CD4-positive, alpha-beta T cell treated with Interleukin-4 for 4 hours (primary cell): ENCODE measurements around the gene NOTCH1.

Experiments used
- DNase-seq: peaks from one replicate; pipeline ENCODE4 v3.0.0-alpha.2; 2020

Gene NOTCH1

DNA sequence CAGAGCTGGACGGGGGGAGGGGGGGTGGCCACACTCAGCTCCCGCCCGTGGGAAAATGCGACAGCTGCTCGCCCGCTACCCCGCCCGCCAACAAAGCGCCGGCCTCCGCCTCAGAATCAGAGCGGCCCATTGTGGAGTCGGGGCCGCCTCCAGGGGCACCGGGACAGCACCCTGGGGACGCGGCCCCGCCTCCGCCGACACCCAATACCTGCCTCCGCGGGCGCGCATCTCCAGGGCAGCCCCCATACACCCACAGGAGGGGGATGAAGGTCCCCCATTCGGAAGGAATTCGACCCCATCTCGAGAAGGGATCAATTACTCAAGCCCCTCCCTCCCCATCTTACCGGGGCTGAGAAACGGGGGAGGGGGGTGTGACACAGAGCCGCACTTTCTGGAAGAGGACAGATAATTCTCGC lies 1.3 kb downstream of the NOTCH1 start:
- DNase-seq, result peak; percentile 33

DNA sequence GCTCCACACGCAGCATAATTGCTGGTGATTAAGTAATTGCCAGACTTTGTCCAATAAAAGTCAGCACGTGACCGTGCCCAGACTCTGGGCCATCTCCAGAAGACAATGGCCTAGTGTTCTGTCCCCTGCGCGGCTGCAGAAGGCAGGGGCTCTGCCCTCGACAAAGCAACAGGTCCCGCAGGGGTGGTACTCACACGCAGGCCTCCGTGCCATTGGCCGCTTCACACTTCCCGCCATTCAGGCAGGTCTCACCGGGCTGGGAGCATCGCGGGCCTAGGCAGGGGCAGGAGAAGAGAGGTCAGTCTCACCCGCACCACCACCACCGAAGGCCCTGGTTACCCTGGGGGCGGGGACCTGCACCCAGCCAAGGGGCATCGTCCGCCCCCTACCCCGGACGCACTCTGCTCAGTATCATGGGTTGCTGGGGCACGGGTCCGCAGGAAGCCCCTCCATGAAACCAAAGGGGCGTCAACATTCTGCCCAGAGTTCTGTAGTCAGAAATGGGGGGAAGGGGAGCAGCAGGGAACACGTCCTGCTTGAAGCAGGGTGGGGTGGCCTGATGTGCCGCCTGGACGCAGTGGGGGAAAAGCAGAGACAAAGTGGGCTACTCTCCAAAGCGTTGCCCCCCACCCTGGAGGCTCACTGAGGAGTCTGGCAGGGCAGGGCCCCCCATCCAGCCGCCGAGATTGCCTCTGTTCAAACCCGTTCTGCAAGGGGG lies 1.9 kb downstream of the NOTCH1 start:
- DNase-seq, result no peak

DNA sequence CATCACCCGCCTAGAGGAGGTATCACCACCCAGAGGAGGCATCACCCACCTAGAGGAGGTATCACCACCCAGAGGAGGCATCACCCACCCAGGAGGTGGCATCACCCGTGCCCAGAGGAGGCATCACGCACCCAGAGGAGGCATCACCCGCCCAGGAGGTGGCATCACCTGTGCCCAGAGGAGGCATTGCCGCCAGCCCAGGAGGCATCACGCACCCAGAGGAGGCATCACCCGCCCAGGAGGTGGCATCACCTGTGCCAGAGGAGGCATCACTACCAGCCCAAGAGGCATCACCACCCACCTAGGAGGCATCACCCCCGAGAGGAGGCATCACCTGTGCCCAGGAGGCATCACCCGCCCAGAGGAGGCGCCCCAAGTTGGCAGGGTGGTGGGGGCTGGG lies 2.6 kb downstream of the NOTCH1 start:
- DNase-seq, result no peak

DNA sequence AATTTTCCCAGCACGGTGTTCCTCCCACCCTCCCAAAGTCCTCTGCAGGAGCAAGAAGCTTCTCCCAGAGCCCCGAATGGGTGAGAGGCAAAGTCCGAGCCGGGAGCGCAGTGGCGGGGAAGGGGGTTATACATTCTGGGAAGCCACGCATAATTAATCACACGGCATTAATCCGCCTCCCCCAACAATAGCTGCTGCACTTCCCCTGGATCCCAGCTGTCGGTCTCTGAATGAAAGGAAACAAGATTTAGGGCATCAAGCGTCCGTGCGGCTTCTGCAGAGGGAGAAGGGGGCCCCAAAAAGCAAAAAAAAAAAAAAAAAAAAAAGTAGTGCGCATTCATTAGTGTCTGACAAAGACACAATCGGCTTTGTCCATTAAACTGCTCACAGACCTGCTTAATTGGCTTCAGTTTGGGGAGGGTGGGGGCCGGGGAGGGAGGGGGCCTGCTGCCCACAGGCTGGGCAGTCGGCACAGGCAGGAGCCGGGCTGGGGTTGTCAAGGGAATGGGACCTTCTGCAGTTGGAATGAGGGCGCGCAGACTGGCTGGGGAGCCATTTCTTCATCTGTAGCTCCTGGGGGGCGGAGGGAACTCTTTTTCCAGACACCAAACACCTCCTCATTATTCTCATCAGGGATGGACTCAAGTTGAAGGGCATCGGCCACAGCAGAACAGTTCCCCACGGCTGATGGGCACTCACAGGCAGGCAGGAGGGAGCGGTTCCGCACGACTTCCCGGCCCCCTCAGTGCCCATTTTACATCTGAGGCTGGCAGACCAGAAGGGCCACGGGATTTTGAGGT lies 3.4 kb downstream of the NOTCH1 start:
- no peak for DNase-seq

DNA sequence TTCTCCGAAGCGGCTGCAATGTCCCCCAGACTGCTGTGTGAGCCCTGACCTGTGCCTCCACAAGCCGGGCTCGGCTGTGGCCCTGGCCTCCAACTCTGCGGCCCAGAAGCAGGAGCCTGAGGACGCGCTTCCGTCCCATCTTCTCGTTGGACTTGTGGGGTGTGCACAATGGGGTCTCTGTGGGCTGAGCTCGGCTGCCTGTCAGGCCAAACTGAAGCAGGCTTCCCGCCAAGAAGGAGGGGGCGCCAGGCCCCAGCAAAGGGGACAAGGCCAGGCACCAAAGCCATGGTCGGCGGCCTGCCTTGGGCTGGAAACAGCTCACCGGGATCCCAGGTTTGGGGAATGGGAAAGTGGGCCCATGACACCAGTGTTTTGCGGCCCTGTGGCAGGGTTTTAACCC lies 4.1 kb downstream of the NOTCH1 start:
- DNase-seq, result no peak

DNA sequence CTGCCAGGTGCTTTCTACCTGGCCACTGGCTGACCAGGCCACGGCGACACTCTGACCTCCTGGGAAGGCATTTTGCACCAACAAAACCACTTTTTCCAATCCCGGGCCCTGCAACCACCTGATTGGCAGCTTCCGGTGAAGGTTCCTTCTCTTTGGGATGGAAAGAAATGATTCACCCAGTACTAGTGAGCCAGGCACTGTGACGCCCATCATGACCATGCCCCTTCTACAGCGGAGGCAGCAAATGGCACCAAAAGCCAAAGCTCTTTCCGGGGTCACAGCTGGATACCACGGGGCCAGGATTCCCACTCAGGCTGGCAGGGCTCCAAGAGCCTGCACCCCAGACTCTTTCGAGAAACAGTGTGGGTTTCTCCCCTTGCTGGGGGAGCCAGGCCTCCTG lies 4.7 kb downstream of the NOTCH1 start:
- DNase-seq, result no peak

DNA sequence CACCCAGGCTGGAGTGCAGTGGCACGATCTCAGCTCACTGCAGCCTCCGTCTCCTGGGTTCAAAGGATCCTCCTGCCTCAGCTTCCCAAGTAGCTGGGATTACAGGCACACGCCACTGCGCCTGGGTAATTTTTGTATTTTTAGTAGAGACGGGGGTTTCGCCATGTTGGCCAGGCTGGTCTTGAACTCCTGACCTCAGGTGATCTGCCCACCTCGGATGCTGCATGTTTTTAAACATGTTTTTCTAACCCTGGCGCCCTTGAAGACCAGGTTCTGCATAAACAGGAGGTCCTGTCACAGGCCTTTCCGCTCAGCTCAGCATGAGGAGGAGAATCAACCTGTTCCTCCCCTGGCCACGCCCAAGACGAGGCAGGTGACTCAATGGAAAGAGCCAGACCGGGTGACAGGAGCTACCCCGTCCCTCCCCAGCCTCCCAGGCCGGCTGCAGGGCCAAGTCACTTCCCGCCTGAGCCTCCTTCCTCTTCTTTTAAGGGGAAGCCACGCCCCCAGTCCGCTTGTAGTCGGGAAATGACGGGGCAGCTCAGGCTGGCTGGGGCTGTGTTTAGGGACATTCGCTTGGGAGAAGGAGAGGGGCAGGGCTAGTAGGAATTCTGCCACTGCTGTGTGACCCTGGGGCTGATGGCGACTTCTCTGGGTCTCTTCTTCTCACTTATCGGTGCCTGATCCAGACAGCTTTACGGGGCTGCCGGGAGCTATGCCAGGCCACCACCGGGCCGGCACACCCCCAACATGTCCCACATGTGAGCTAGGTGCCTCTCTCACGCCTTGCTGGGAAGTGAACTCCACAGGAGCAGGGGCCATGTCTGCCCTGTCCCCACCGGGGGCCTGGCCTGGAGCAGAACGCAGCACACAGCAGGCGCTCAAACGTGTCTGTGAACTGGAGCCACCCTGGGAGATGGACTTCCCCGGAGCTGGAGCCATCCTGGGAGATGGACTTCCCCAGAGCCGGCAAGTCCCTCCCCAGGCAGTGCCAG lies 6.1 kb downstream of the NOTCH1 start:
- peak; percentile 94 for DNase-seq

DNA sequence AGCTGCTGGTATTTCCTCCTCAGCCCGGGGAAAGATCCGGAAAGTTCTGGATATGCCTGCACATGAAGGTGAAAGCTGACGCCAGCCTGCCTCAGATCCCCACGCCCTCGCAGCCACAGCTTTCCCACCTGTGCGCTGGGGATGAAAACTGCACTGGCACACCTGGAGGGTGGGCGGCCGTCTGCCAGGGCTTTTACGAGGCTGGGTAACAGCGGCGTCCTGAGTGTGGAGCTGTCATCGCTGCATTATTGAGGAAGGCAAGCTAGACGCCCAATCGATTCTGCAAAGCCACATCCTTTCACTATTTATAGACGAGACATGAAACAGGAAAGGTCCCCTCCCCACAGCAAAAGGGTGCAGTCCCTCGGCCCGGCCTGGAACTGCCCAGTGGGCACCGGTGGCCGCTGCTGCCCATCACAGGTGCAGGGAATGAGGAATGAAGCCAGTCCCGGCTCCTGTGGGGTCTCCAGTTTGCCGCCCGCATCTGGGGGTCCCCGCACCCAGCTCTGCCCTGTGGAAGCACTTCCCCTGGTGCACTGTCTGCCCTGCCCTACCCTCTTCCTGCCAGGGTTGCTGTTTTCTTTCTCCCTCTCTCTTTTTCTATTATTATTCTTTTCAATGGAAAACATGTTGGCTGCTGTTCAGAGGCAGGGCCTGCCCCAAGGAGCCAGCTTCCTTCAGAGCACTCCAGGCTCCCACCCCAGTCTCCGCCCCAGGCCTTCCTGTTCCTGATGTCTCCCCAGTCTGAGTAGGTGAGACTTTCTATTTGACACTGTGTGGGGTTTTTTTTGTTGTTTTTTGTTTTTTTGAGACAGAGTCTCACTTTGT lies 7.0 kb downstream of the NOTCH1 start:
- peak; percentile 72 for DNase-seq

DNA sequence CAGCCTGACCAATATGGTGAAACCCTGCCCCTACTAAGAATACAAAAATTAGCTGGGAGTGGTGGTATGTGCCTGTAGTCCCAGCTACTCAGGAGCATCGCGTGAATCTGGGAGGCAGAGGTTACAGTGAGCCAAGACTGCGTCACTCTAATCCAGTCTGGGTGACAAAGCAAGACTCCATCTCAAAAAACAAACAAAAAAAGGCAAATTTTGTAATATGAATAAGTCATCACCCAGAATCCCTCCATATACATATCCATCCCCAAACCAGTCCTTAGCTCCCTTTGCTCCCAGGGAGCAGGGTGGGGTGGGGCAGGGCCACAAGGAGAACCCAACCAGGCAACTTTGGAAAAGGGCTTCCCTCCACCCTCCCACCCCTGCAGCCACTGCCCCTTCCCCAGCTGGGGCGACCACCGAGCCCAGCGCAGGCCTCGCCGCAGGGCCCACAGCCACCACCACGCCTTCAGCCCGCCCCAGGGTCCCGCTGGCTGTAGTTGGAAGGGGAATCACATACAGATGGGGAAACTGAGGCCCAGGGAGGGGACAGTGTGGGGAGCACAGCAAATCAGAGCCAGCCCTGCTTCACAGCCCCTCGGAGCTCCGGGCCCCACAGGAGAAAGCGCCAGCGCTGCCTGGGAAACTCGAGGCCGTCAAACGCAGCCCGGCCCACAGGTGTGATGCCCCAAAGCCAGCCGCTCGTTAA lies 7.8 kb downstream of the NOTCH1 start:
- no peak for DNase-seq

DNA sequence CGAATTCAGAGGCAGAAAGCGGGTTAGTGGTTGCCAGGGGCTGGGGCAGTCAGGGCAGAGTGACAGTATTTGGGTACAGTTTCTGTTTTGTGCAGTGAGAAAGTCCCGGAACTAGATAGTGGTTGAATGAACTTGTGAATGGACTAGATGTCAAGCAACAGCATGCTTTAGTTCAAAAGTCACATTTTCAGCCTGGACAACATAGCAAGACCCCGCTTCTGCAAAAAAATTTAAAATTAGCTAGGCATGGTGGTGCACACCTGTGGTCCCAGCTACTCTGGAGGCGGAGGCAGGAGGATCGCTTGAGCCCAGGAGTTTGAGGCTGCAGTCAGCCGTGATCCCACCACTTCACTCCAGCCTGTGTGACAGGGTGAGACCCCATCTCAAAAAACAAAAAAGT lies 8.4 kb downstream of the NOTCH1 start:
- DNase-seq, result no peak

DNA sequence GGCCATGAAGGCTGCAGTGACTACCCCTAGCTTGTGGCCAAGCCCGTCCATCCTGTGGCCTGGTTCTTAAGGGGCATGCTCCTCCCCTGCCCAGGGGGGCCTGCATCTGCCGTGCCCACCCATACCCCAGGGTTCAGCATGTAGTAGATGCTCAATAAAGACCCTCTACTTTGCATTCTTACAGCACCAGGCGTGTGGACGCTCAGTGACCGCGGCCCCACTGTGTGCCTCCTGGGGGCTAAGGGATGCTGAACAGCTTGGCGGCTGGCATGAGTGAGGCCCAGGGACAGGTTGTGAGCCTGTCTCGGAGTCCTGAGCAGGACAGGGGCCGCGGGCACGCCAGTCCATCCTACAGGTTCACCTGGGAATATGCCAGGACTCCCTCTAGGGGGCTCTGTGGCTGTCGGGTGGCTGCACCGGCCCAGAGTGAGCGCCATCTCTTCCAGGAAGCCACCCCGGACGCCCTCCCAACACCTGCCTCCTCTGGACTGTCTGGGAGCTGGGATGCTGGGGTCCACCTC lies 9.1 kb downstream of the NOTCH1 start:
- DNase-seq, result no peak

DNA sequence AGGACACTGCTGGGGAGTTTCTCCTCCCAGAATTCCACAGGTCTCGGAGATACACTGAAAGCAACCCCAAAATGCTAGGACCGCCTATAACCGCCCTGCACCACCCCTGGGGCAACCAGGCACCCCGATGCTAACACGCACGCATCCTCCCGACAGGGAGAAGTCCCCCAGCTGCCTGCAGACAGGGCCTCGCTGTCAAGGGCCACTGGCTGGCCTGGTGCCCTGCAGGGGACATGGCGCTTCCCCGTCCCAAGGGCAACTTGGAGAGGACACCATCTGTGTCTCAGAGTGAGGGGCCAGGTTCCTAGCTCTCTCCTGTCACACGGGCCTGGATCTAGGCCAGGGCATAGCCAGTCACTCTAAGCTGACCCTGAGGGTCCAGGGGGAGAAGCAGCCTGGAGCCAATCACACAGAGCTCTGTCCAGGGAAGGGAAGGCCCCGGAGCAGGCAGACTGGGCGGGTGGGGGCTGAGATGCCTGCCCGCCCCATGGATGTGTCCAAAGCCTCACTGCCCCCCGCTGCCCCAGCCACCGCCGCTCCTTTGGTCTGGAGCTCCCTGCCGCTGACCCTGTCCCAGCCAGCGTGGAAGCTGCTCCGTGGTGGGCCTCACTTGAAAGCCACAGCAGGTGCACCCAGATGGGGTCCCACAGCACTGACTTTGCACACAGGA lies 9.7 kb downstream of the NOTCH1 start:
- no peak for DNase-seq

DNA sequence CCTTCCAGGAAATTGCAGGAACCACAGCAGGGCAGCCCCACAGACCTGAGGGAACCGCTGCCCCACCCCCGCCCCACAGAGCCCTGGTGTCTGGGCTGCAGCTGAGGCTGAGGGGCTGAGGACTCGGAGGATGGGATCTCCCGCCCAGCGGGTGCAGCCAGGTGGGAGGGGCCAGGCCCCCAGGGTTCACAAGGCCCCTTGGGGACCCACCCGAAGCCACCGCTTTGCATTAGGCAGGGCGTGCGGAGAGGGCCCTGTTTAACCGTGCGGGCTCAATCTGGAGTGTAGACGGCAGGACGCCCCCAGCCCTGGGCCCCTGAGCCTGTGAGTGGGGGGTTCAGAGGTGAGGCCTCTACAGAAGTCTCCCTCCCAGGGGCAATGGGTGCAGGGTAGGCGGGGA lies 10.8 kb downstream of the NOTCH1 start:
- DNase-seq, result no peak

DNA sequence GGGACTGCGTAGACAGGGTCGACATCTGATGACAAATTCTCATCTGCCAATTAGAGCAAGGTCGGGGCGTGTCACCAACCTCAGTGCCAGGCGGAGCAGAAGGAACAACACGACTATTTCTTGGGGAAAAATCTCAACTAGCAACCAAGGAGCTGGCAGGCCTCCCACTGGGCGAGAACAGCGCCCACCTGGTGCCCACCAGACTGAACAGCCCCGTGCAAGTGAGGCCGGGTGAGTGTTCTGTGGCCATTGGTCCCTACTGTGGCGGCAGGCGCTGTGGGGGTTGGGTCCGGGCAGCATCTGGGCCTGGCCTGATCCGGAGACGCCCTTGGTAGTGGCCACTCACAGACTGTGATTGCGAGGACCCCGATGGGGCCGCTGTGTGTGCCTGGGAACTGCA lies 11.5 kb downstream of the NOTCH1 start:
- no peak for DNase-seq

DNA sequence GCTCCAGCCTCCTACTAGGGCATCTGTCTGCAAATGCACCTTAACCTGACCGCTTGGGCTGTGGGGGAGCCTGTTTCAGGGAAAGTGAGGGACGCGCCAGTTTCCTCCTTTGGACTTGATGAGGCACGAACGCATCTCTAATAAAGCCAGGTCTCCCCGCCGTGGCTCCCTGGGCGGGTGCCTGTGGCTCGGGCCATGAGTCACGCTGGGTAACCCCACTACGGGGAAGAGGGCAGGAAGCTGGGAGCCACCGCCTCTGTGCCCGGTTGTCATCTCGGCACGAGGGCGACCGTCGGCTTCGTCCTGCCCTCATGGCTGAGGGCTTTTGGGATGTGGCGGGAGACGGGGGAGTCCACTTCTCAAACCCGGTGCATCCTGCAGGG lies 12.1 kb downstream of the NOTCH1 start:
- peak; percentile 82 for DNase-seq

DNA sequence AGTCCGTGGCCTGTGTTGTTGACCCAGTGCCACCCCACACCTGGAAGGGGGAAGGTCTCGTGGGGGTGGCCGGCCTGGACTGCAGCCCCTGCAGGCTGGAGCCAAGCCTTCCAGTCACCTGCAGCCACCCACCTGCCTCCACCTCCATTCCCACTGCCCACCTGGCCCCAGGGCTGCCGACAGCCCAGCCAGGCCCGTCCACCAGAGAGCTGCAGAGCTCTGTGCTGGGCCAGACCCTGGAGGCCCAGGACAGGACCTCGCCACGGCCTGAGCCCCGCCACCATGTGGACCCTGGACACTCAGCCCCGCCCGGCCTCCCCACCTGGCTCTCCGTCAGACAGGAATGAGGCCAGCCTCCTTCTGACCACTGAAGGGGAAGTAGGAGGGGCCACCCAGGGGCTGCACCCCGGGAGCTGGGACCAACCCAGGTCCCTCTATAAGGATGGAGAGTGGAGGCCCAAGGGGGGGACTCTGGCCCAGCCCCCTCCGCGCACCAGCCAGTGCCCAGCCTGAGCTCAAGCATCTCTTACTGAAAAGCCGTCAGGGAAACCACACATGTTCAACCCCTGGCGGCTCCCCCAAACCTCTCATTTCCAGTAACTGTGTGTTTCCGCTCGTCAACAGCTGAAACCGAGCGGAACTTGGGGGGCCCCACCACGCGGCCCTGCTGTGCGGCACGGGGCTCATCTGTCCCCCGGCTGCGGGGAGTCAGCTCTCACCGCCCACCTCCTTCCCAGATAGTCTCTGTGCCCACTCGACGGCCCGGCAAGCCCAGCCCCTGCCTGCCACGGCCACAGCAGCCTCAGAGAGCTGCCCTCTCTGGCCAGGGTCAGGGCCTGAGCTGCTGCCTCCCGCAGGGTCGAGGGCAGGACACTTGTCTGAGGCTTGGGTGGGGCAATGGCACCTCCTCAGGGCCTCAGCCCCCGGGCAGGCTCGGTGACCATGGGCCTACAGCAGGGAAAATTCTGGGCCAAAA lies 12.8 kb downstream of the NOTCH1 start:
- peak; percentile 62 for DNase-seq

DNA sequence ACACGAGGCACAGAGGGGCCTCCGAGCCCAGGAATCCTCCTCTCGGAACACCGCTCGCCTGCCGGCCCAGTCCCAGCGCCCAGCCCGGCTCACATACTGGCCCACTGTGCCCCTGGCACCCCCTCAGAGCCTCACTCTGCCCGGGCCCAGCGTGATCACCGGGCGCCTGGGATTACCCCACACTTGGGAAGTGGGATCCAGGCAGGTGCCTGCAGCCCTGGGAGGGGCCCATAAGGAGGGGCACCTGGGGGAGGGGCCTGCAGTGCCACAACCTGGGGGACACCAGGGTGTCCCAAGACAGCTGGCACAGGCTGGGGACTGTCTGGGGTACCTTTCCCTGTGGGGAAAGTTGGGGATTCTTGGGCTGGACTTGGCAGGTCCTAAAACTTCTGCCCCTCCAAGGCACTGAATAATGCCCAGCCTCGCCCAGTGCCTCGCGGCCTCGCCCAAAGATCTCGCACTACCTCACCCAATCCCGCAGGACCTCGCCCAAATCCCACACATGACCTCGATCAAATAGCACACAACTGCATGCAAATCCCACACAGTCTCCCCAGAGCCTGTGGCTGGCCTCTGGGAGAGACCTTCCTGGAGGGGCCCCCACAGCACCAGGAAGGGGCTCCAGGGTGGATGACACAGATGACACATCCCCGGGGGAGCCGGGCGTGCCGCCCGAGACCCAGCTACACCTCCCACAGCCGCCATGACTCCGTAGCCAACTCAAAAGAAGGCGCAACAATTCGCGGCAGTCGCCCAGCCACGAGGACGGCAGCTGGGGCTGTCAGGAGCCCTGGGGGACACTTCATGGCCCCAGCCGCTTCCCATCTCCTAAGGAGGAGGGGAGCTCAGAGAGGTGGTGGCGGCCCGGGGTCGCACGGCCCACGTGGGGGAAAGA lies 13.7 kb downstream of the NOTCH1 start:
- no peak for DNase-seq

DNA sequence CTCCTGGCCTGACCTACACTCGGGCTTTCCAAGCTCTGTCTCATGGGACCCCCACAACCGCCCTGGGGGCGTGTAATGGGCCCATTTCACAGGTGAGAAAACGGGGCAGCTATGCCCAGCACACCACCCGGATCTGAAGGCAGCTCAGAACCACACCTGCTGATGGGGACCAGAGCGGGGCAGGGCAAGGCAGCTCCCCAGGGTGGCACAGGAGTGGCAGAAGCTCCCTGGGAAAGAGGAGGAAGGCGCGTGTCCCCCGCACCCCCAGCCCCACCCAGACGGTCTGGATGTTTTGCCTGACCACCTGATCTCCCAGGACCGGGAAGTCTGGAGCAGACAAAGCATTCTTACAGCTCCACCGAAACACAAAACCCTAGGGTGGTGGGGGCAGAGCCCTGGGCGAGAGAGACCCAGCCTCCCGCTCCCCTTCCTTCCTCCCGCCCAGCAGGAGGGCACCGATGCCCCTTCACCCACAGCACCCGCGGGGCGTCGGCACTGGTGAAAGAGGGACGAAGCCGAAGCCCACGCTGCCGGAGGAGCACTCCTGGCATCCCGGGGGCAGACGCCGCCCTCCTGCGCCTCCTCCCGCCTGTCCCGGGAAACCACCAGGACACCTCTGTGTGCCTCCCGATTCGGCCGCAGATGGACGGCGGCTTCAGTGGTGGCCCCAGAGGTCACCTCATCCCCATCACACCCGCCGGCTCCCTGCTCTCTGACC lies 14.5 kb downstream of the NOTCH1 start:
- DNase-seq, result no peak
